BE2C (cell line): ENCODE results near the gene DAGLB.

Experiments
- DNase-seq: peaks from one replicate; pipeline ENCODE4 v3.0.0-alpha.2; 2020
- H3K27me3 ChIP-seq: fragments of 250-450 bp; sonication (Bioruptor Pico); 2 replicates; pipeline ENCODE4 v1.5.1; 2020; ENCODE audit warnings: mild to moderate bottlenecking
- H3K36me3 ChIP-seq: fragments of 250-450 bp; sonication (Bioruptor Pico); 2 replicates; pipeline ENCODE4 v1.5.1; 2020; ENCODE audit warnings: mild to moderate bottlenecking
- H3K4me1 ChIP-seq: fragments of 250-450 bp; sonication (Bioruptor Pico); 2 replicates; pipeline ENCODE4 v1.5.1; 2020
- H3K4me3 ChIP-seq: 2 replicates; pipeline ENCODE4 v1.5.1; 2011; ENCODE audit warnings: low read depth, low read length
- H3K9me3 ChIP-seq: fragments of 250-450 bp; sonication (Bioruptor Pico); 2 replicates; pipeline ENCODE4 v1.5.1; 2020
- CTCF ChIP-seq: IDR thresholded peaks from 2 replicates; pipeline ENCODE4 v1.5.1; 2012; ENCODE audit warnings: mild to moderate bottlenecking, low read depth, low read length

DAGLB gene

DNA sequence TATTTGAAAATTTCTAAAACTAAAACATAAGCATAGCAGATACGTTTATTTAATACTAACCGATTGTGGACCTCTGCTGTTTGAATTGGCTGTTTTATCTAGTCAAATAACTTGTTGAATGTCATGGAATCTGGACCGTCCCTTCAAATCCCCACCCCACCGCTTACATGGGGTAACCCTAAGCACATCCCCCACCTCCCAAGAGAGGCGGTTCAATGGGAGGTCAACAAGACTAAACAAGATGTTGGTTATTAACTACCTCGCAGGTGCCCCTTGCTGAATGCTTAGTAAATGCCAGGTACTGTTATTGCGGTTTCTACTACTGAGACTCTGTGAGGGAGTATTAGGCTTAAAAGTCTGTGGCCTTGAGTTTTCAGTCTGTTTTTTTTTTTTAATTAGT, 70.9 kb downstream of the DAGLB start:
- DNase-seq, result no peak
- Histone ChIP-seq H3K27me3 (no peaks in the 10 kb centered on the region), H3K36me3 (peaks cover 27% of the 10 kb centered on the region), H3K4me1 (no peaks in the 10 kb centered on the region; the same call in 1 of the 2 replicates), H3K9me3 (no peaks in the 10 kb centered on the region), H3K4me3 (no peak overlapping the region)
- TF ChIP-seq CTCF, result no peak

DNA sequence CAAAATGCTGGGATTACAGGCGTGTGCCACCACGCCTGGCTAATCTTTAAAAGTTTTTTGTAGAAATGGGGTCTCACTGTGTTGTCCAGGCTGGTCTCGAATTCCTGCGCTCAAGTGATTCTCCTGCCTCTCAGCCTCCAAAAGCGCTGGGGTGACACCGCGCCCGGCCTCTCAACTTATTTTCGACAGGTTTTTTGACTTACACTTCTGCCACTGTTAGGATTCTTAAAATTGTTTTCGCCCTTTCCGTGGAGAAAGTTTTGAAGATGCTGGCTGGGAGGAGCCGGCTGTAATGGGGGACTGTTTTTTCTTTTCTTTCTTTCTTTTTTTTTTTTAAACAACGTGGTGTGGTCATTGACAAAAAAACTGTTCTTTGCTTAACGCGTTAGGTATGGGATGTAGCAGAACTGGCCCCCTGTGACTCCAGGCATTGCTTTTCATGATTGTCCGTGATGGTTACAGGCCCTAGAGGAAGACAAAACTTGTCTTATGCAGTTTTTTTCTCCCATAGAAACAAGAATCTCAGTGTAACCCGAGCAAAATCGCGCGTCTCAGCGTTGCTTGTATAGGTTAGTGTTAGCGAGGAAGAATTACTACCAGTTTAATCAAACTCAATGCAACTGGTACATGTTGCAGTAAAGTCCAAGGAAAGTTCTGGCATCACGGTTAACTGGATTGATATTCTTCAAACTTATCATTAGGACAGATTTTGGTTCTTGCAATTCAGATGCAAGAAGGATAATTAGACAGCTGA, 72.2 kb downstream of the DAGLB start:
- Histone ChIP-seq H3K4me3 (peak overlapping the region; percentile 79), H3K4me1 (no peaks in the 10 kb centered on the region), H3K27me3 (no peaks in the 10 kb centered on the region), H3K9me3 (no peaks in the 10 kb centered on the region), H3K36me3 (peaks cover 27% of the 10 kb centered on the region)
- no peak for TF ChIP-seq CTCF
- no peak for DNase-seq

GRCh38 chr7:6367701-6368211, 80.0 kb downstream of the DAGLB start:
- Histone ChIP-seq H3K27me3 (no peaks in the 10 kb centered on the region), H3K9me3 (no peaks in the 10 kb centered on the region), H3K4me1 (no peaks in the 10 kb centered on the region), H3K36me3 (no peaks in the 10 kb centered on the region), H3K4me3 (no peak overlapping the region)
- DNase-seq, result no peak
- no peak for TF ChIP-seq CTCF

- no peaks in the 10 kb centered on the region for H3K36me3 ChIP-seq
- no peak overlapping the region for H3K4me3 ChIP-seq
- H3K4me1 ChIP-seq, result no peaks in the 10 kb centered on the region
- no peak for TF ChIP-seq CTCF
- H3K9me3 ChIP-seq, result no peaks in the 10 kb centered on the region
- H3K27me3 ChIP-seq, result no peaks in the 10 kb centered on the region
- DNase-seq, result no peak
Measured at GRCh38 chr7:6365451-6365850, 82.3 kb downstream of the DAGLB start.

- Histone ChIP-seq H3K36me3 (no peaks in the 10 kb centered on the region), H3K9me3 (no peaks in the 10 kb centered on the region), H3K4me1 (no peaks in the 10 kb centered on the region), H3K4me3 (no peak overlapping the region), H3K27me3 (no peaks in the 10 kb centered on the region)
- TF ChIP-seq CTCF, result no peak
- DNase-seq, result no peak
Measured at GRCh38 chr7:6360841-6361240, 86.9 kb downstream of the DAGLB start.

DNA sequence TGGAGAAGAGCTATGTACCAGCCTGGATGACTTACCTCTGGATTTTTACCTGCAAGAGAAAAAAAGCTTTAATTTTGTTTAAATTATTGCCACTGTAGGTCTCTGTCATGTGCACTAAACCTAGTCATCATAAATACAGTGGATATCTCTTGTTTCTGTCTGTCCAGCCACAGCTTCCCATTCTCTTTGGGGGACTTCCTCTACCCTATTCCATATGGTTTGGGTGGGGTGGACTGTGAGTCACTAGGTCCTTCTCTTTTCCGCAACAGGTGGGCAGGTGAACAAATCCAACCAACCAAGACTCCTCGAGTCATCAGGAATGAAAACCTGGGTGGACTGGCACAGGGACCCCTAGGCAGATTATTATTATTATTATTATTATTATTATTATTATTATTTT, 88.0 kb downstream of the DAGLB start:
- Histone ChIP-seq H3K4me3 (no peak overlapping the region), H3K9me3 (no peaks in the 10 kb centered on the region), H3K36me3 (no peaks in the 10 kb centered on the region), H3K4me1 (no peaks in the 10 kb centered on the region), H3K27me3 (no peaks in the 10 kb centered on the region)
- DNase-seq, result no peak
- no peak for TF ChIP-seq CTCF
